K562 (cell line): Measurements from ENCODE around the gene HGFAC. TPM values are rescaled to one million over a fixed set of nuclear protein-coding genes. Genes with fewer than 3 reads are reported as not detected.
A peak's percentile ranks its signal among the peaks of the same experiment; 100 is the strongest.

Source experiments
- ATAC-seq: fragments of 200-7000 bp; cut with Tn5 transposase; 3 replicates; pipeline ENCODE4 v1.9.1; 2020; ENCODE audit warnings: moderate library complexity
- BruUV-seq: library from RNA; stranded (reverse); fragments of 400-500 nt; replicated peaks from 2 replicates; lab custom pipeline; 2021; lab: Mats Ljungman, UMichigan
- CTCF ChIA-PET: fragments of 300-600 bp; formaldehyde crosslinking; extraction: SDS; loops from one replicate; lab custom pipeline; 2021; ENCODE audit warnings: low intra/inter-chr PET ratio; lab: Yijun Ruan, JAX
- POLR2A ChIA-PET: fragments of 300-600, 350-650 bp; sonication (Branson Sonifier 250); formaldehyde crosslinking; extraction: SDS; loops from one replicate; lab custom pipeline; 2021; ENCODE audit warnings: antibody characterized with exemption, inconsistent platforms; lab: Yijun Ruan, JAX
- DNase-seq, 4 experiments: peaks; one replicate each; pipeline versions ENCODE4 v3.0.0 to v3.0.0-alpha.2; 2011 to 2018; ENCODE audit warnings: low spot score in 3 of 4, mixed read lengths in 3 of 4; ENCODE audit errors: extremely low read depth in 1 of 4
- FAIRE-seq: peaks from 2 replicates; lab custom pipeline; 2011; peaks lifted over from hg19 to GRCh38; lab: Jason Lieb, UNC
- H2AFZ ChIP-seq: 2 replicates; pipeline ENCODE4 v1.6.0; 2011; ENCODE audit warnings: low read depth, low read length, control low read depth, inconsistent platforms
- H3K27ac ChIP-seq: fragments of 200-600 bp; 3 replicates; pipeline ENCODE4 v1.8.0; 2011; ENCODE audit warnings: low read depth, mild to moderate bottlenecking, control low read depth, inconsistent platforms, low read length, moderate library complexity, mixed read lengths; ENCODE audit errors: extremely low read depth
- H3K27me3 ChIP-seq, 2 experiments: fragments of 300-600 bp in 1 of 2; 2 replicates in 1 of 2; 3 replicates in 1 of 2; pipeline versions ENCODE4 v1.6.0 to v1.8.0; 2011; ENCODE audit warnings: inconsistent platforms in 2 of 2, low read length in 2 of 2, mild to moderate bottlenecking in 1 of 2, mixed read lengths in 1 of 2, moderate library complexity in 1 of 2; ENCODE audit not compliant: control insufficient read depth in 2 of 2, insufficient read depth in 2 of 2
- H3K36me3 ChIP-seq: fragments of 300-600 bp; 3 replicates; pipeline ENCODE4 v1.8.0; 2011; ENCODE audit warnings: mild to moderate bottlenecking, low read length, inconsistent platforms; ENCODE audit not compliant: control insufficient read depth, insufficient read depth
- H3K4me1 ChIP-seq, 2 experiments: fragments of 200-600 bp in 1 of 2; replicated peaks in 1 of 2; 2 replicates in 1 of 2; 3 replicates in 1 of 2; pipeline versions ENCODE4 v1.5.1 to v1.8.0; 2011; ENCODE audit warnings: inconsistent platforms in 2 of 2, low read length in 2 of 2, mild to moderate bottlenecking in 1 of 2, mixed read lengths in 1 of 2, moderate library complexity in 1 of 2; ENCODE audit not compliant: control insufficient read depth in 2 of 2, insufficient read depth in 2 of 2
- H3K4me2 ChIP-seq: 2 replicates; pipeline ENCODE4 v1.6.1; 2011; ENCODE audit warnings: low read length, control low read depth, inconsistent platforms, mixed read lengths; ENCODE audit not compliant: insufficient read depth
- H3K4me3 ChIP-seq: fragments of 200-600 bp; sonication (generic), shearing (Covaris generic); 2 replicates; pipeline ENCODE4 v1.5.1; 2016; ENCODE audit warnings: control low read depth, inconsistent platforms
- H3K79me2 ChIP-seq: fragments of 200-600 bp; 3 replicates; pipeline ENCODE4 v1.8.0; 2011; ENCODE audit warnings: low read length, inconsistent platforms; ENCODE audit not compliant: control insufficient read depth, insufficient read depth
- H3K9ac ChIP-seq, 2 experiments: 2 replicates each; pipeline versions ENCODE4 v1.6.0 to v1.6.1; 2011; ENCODE audit warnings: low read depth in 2 of 2, low read length in 2 of 2, control low read depth in 1 of 2, inconsistent platforms in 1 of 2, mild to moderate bottlenecking in 1 of 2, mixed read lengths in 1 of 2; ENCODE audit not compliant: insufficient read depth in 1 of 2
- H3K9me1 ChIP-seq: one replicate; pipeline ENCODE4 v1.6.0; 2011; ENCODE audit warnings: inconsistent platforms, mild to moderate bottlenecking, low read length, moderate library complexity; ENCODE audit not compliant: control insufficient read depth, insufficient read depth
- H3K9me3 ChIP-seq: replicated peaks from 2 replicates; pipeline ENCODE4 v1.5.1; 2011; ENCODE audit warnings: low read depth, low read length, inconsistent platforms; ENCODE audit not compliant: control insufficient read depth, insufficient read depth
- H4K20me1 ChIP-seq: replicated peaks from 2 replicates; pipeline ENCODE4 v1.6.1; 2011; ENCODE audit warnings: low read length, inconsistent platforms, mixed read lengths; ENCODE audit not compliant: control insufficient read depth, insufficient read depth
- ATF1 ChIP-seq, 2 experiments: fragments of 450-650 bp in 1 of 2; IDR thresholded peaks; 2 replicates each; pipeline ENCODE4 v1.6.1; 2016; ENCODE audit warnings: missing compliant biosample characterization in 1 of 2, missing genetic modification characterization in 1 of 2
- CTCF ChIP-seq, 3 experiments: IDR thresholded peaks in 2 of 3; conservative IDR thresholded peaks in 1 of 3; 2 replicates each; pipeline ENCODE4 v1.5.1; 2011 to 2012; ENCODE audit warnings: low read length in 3 of 3, mild to moderate bottlenecking in 3 of 3, control low read depth in 2 of 3, improper control_type of control experiment in 1 of 3, inconsistent platforms in 1 of 3, low read depth in 1 of 3, mixed read lengths in 1 of 3, moderate library complexity in 1 of 3; ENCODE audit not compliant: insufficient read depth in 2 of 3
- SP1 ChIP-seq: sonication (generic); formaldehyde crosslinking; IDR thresholded peaks from 2 replicates; pipeline ENCODE4 v1.8.1; 2022; ENCODE audit warnings: mild to moderate bottlenecking, missing genetic modification reagents
- TBP ChIP-seq: optimal IDR thresholded peaks from 2 replicates; pipeline ENCODE3; 2011; ENCODE audit warnings: low read depth, low read length, improper control_type of control experiment
- UBTF ChIP-seq, 2 experiments: IDR thresholded peaks; 2 replicates each; pipeline ENCODE4 v1.6.1; 2012; ENCODE audit warnings: improper control_type of control experiment in 2 of 2, low read depth in 2 of 2, low read length in 2 of 2, borderline replicate concordance in 1 of 2
- VEZF1 ChIP-seq: fragments of 200-800 bp; sonication (Bioruptor generic); IDR thresholded peaks from 2 replicates; pipeline ENCODE4 v1.6.1; 2017; ENCODE audit warnings: missing genetic modification characterization, missing compliant biosample characterization
- ZFX ChIP-seq: sonication (generic); formaldehyde crosslinking; IDR thresholded peaks from 2 replicates; pipeline ENCODE4 v1.8.0; 2022; ENCODE audit warnings: mild to moderate bottlenecking, missing genetic modification reagents, moderate library complexity
- ZNF740 ChIP-seq, 3 experiments: fragments of 200-800 bp in 1 of 3; sonication (Bioruptor generic) in 1 of 3; sonication (generic) in 1 of 3; formaldehyde crosslinking in 1 of 3; IDR thresholded peaks; 2 replicates each; pipeline versions ENCODE4 v1.6.1 to v1.8.0; 2016 to 2022; ENCODE audit warnings: mild to moderate bottlenecking in 2 of 3, missing compliant biosample characterization in 2 of 3, missing genetic modification characterization in 2 of 3, missing genetic modification reagents in 1 of 3
- WGBS: fragments of 100-300 bp; shearing (Covaris generic); methylation state at CpG from one replicate; pipeline ENCODE4 v1.1.6; 2016; ENCODE audit warnings: low coverage, mixed read lengths; ENCODE audit not compliant: insufficient coverage; ENCODE audit errors: missing lambda C conversion rate; 5-methylcytosine and 5-hydroxymethylcytosine counted together
- in situ Hi-C: fragments of 300-500 bp; cut with MboI; formaldehyde crosslinking; loops from 4 replicates; pipeline ENCODE4 v1.15.0; 2018; ENCODE audit warnings: inconsistent platforms, mixed read lengths
- intact Hi-C: fragments of 100-400 bp; cut with micrococcal nuclease; formaldehyde crosslinking; loops from 2 replicates; pipeline ENCODE4 v1.14.2; 2022
- polyA plus RNA-seq, 8 experiments: library from polyadenylated mRNA; depleted of rRNA in 4 of 8; stranded (reverse) in 5 of 8; unstranded in 3 of 8; fragments of >200 nt; fragmentation: Nextera tagmentation in 2 of 8; fragmentation: Illumina TruSeq in 1 of 8; extraction: Ambion mirVana in 2 of 8; extraction: Trizol in 1 of 8; gene quantifications; 2 replicates each; pipeline versions ENCODE4 v1.2.1 to v1.2.3, GENCODE V29; 2011 to 2014; ENCODE audit warnings: inconsistent platforms in 1 of 8, missing spikeins in 1 of 8
- total RNA-seq, 7 experiments: library from RNA; depleted of rRNA in 6 of 7; stranded (reverse); fragments of >200 nt in 6 of 7; fragmentation: Illumina TruSeq in 2 of 7; extraction: Trizol in 2 of 7; gene quantifications; 2 replicates each; pipeline versions ENCODE4 v1.2.1 to v1.2.3, GENCODE V29; 2011 to 2021; ENCODE audit warnings: low replicate concordance in 1 of 7

Gene HGFAC
- total and polyA plus RNA-seq, 9 of the 15 experiments (the other 6 are each of a cell fraction or from before 2014, with no cell fraction given) = 0.13 TPM; not detected in 8

GRCh38 chr4:3444351-3445110, 2.8 kb downstream of the HGFAC start (continued):
- TF ChIP-seq TBP = no peak
- TF ChIP-seq, all 486 proteins: peak for 0

- no peaks in the 10 kb centered on the region for H3K79me2 ChIP-seq
- H2AFZ ChIP-seq = no peak overlapping the region
- intact Hi-C loops (no loop called here), in situ Hi-C loops (no loop called here)
- no TSS peak for BruUV-seq
- 0 out of 2 replicates have a peak, but pooled peaks cover 3% of the 10 kb centered on the region for H4K20me1 ChIP-seq
- H3K4me1 ChIP-seq = peaks cover 0 to 88% of the 10 kb centered on the region in 2 experiments; a peak in 2 of 5 replicates
- ChIA-PET POLR2A (interaction anchor here (0.6 kb wide), 1 partner anchor 24 kb away, joined by 3 read pairs; no protein-coding TSS in a partner anchor), CTCF (no interaction called here)
- no peak overlapping the region for H3K9ac ChIP-seq
- peaks cover 0 to 3% of the 10 kb centered on the region in 2 experiments; a peak in 2 of 5 replicates for H3K27me3 ChIP-seq
- no peaks in the 10 kb centered on the region for H3K36me3 ChIP-seq
- 12% methylated on average over 26 of the region's 34 CpGs for WGBS
- DNase-seq (no peak), ATAC-seq (peak; percentile 19; the same call in 2 of the 3 replicates), FAIRE-seq (no peak)
- no peak overlapping the region for H3K4me3 ChIP-seq
- H3K4me2 ChIP-seq = no peak overlapping the region
- no peaks in the 10 kb centered on the region for H3K9me1 ChIP-seq
- H3K9me3 ChIP-seq = no peaks in the 10 kb centered on the region
- no peak overlapping the region for H3K27ac ChIP-seq
- TF ChIP-seq ZFX (CRISPR knock-in tag) = peak; percentile 36
- TF ChIP-seq UBTF (IDR thresholded peaks at IDR 0.05; ENCODE audit: borderline replicate concordance in 1 of 2, low read depth in 2 of 2, low read length in 2 of 2) = peak in 1 of 2 experiments; percentile 40; a peak in 1 of 4 replicates
- no peak for TF ChIP-seq SP1 (CRISPR knock-in tag)
- peak; percentile 28; the same call in 1 of the 2 replicates for TF ChIP-seq VEZF1 (CRISPR knock-in tag)
- TF ChIP-seq ZNF740 (CRISPR knock-in tag; IDR thresholded peaks at IDR 0.05) = peak; percentile 75; the same call in 1 of the 2 replicates
- TF ChIP-seq ZNF740 (tag; IDR thresholded peaks at IDR 0.05) = peak in 1 of 2 experiments; percentile 26; a peak in 1 of 4 replicates
- TF ChIP-seq CTCF (IDR thresholded peaks at IDR 0.05 in 2 of 3, conservative IDR thresholded peaks at IDR 0.05 in 1 of 3; ENCODE audit: insufficient read depth in 2 of 3, low read depth in 1 of 3, low read length in 3 of 3) = peak; percentile 3 to 33 (median 17); a peak in 2 of 6 replicates
- TF ChIP-seq ATF1 (CRISPR knock-in tag; IDR thresholded peaks at IDR 0.05) = no peak
- TF ChIP-seq ATF1 (tag; IDR thresholded peaks at IDR 0.05) = no peak
Measured at GRCh38 chr4:3445111-3445820, 3.5 kb downstream of the HGFAC start.
